K562 (cell line): ENCODE data around the gene FRMPD3. TPM values are rescaled to one million over a fixed set of nuclear protein-coding genes. Genes with fewer than 3 reads are reported as not detected.

Source experiments
- HNRNPLL ChIP-seq: fragments of 200-400 bp; formaldehyde crosslinking; IDR thresholded peaks from 2 replicates; pipeline ENCODE4 v1.6.1; 2017; ENCODE audit warnings: low read length, low read depth, mild to moderate bottlenecking; ENCODE audit not compliant: poor library complexity, severe bottlenecking
- RAD21 ChIP-seq, 2 experiments: fragments of 250-450 bp in 1 of 2; fragments of 450-650 bp in 1 of 2; sonication (Bioruptor Pico) in 1 of 2; formaldehyde crosslinking in 1 of 2; IDR thresholded peaks in 1 of 2; conservative IDR thresholded peaks in 1 of 2; 2 replicates each; pipeline versions ENCODE4 v1.4.0 to v1.8.0; 2020 to 2022; ENCODE audit warnings: mild to moderate bottlenecking in 2 of 2, moderate library complexity in 1 of 2
- REST ChIP-seq, 2 experiments: fragments of 450-650 bp; formaldehyde crosslinking in 1 of 2; IDR thresholded peaks; 2 replicates each; pipeline versions ENCODE4 v1.4.0 to v1.6.1; 2014 to 2020; ENCODE audit warnings: mild to moderate bottlenecking in 2 of 2, borderline replicate concordance in 1 of 2, low read depth in 1 of 2
- polyA plus RNA-seq, 8 experiments: library from polyadenylated mRNA; depleted of rRNA in 4 of 8; stranded (reverse) in 5 of 8; unstranded in 3 of 8; fragments of >200 nt; fragmentation: Nextera tagmentation in 2 of 8; fragmentation: Illumina TruSeq in 1 of 8; extraction: Ambion mirVana in 2 of 8; extraction: Trizol in 1 of 8; gene quantifications; 2 replicates each; pipeline versions ENCODE4 v1.2.1 to v1.2.3, GENCODE V29; 2011 to 2014; ENCODE audit warnings: inconsistent platforms in 1 of 8, missing spikeins in 1 of 8
- total RNA-seq, 7 experiments: library from RNA; depleted of rRNA in 6 of 7; stranded (reverse); fragments of >200 nt in 6 of 7; fragmentation: Illumina TruSeq in 2 of 7; extraction: Trizol in 2 of 7; gene quantifications; 2 replicates each; pipeline versions ENCODE4 v1.2.1 to v1.2.3, GENCODE V29; 2011 to 2021; ENCODE audit warnings: low replicate concordance in 1 of 7

Gene FRMPD3
- total and polyA plus RNA-seq, 9 of the 15 experiments (the other 6 are each of a cell fraction or from before 2014, with no cell fraction given) = not detected

- TF ChIP-seq REST (IDR thresholded peaks at IDR 0.05; ENCODE audit: borderline replicate concordance) (peak; percentile 7; the same call in 1 of the 2 replicates), REST (CRISPR knock-in tag; IDR thresholded peaks at IDR 0.05; ENCODE audit: low read depth) (no peak), RAD21 (CRISPR knock-in tag; conservative IDR thresholded peaks at IDR 0.05 in 1 of 2, IDR thresholded peaks at IDR 0.05 in 1 of 2) (peak in 1 of 2 experiments; percentile 35; a peak in 1 of 4 replicates), HNRNPLL (no peak)
Observed at GRCh38 chrX:107429090-107429489, 20.4 kb upstream of the FRMPD3 start (continued).
